GM18907 (cell line): ENCODE data around the gene C1orf116.

Experiments used
- ATAC-seq: cut with Tn5 transposase; IDR thresholded peaks from one replicate; pipeline ENCODE4 v1.9.1; 2021; ENCODE audit warnings: mild to moderate bottlenecking, moderate library complexity; ENCODE audit not compliant: unreplicated experiment

The C1orf116 gene

DNA sequence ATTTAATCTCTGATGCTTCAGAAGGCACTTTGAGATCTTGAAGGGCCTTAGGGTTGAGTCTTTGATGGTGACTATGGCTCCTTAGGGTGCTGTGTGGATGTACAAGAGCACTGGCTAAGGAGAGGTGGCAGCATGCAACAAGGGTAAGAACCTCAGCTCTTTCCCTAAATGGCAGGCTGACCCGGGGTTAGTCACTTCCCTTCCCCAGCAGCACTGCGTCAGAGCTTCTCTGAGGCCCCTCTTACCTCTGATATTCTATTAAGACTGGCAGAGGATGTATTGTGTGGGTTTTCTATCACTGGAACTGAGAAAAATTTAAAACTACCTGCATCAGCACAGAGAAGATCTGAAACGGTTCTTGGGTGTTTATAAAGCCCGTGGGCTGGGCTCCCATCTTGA, 11.8 kb downstream of the C1orf116 start:
- ATAC-seq = no peak

DNA sequence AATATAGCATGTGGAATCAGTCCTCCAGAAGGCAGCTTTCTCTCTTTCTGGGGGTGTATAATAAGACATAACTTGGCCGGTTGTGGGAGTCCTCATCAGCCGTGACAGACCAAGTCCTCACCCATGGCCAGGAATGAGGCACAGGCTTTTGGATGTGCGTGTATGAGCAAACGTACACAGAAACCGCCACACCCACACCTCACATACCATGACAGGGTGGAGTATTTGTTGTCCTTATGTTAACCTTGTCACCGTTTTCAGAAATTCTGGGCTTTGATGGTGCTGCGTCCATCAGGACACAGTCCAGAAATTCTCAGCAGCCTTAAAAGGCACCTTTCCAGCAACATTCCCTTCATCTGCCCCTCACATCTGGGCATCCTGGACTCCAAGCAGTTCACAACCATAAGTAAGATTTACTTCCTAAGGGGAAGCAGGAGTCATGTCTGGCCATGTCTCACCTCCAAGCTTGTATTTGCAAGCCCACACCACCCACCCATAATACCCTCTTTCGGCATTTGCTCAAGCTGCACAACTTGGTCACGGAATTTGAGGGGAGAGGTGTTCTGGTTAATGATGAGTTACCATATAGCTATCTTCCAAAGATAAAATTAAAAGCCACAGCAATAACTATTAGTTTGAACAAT, 12.4 kb downstream of the C1orf116 start:
- ATAC-seq = no peak

DNA sequence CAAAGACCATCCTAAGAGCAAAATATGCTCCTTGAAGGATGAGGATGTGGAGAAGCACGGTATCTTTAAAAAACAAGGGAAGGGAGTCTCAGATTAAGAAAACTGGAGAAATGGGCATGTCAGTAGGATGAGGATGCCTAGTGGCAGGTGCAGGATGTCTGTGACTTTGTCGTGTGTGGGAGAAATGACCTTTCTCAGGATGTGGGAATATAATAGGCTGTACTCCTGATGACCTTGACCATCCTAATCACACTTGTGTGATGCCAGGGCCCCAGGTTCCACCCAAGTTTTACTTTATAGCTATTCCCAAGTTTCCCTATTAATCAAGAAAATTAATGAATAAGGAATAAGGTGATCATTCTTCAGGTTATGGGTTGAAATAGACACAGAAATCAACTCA, 12.9 kb downstream of the C1orf116 start:
- no peak for ATAC-seq

DNA sequence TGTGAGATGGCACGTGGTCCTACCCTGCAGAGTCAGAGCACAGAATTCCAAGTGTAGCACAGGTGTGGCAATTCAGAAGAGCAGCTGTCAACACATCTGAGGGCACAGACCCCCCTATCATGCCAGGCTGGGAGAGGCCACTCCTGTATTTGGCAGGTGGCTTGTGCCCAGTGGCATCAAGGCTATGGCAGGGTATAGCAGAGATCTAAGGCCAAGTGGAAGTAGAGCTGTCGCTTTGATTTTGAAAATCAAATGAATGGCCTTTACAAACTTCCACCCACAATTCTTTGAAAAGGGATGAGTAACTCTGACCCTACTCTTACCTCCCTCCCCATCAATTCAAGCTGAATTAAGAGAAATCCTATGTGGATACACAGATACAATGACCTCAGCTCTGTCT, 13.4 kb downstream of the C1orf116 start:
- ATAC-seq = no peak

DNA sequence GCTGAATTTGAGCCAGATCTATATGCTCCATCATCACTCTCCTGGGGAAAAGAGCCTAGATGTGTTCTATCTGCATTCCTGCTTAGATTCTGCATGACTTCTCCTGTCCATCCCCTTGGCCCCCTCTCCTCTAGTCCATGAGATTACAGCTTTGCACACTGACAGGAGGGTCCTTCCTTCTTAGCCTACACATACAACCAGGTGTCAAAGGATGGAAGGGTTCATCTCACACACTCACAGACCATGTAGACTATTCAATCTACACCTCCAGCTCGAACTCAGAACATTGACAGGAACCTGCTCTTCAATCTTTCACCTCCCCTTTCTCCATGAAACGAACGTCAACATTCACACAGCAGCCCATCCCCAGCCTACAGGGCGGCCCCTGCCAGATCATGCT, 13.8 kb downstream of the C1orf116 start:
- no peak for ATAC-seq

DNA sequence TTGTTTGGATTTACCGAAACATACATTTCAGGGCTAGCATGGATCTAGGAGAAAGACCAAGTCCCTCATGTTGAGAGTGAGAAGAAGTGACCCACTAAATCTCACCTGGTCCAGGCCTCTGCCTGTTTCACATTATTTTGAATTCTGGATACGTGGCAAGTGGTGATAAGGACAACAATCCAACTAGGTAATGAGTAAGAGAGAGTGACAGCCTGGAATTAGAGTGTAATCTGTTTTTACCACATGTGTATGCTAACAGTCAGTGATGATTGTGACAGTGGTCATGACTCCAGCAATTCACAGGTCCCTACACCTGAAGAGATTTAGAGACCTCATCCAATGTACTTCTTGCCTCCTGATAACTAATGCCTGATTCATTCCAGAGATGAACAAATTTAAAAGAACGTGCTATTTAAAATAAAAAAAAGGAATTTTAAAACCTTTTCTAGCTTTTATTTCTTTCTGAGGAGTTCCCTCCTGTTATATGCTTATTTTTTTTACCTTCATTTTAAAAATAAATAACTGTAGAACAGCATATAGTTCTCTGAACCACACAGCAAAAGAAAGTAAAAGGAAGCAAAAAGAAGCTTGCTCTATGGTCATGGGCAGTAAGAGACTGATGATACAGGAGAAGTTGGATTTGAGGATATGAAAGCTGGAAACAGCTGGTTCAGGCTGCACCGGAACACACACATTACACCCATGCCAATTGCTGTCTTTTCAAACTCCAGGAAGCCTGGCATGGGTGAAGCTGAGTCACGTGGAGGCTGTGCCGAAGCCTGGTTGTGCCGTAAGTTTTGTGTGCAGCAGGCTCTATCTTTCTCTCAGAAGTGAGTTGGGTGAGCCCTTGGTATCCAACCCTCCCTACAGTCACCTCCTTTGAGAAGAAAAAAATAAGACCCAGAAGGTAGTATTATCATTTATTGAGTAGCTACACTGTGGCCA, 14.7 kb downstream of the C1orf116 start:
- ATAC-seq = no peak

DNA sequence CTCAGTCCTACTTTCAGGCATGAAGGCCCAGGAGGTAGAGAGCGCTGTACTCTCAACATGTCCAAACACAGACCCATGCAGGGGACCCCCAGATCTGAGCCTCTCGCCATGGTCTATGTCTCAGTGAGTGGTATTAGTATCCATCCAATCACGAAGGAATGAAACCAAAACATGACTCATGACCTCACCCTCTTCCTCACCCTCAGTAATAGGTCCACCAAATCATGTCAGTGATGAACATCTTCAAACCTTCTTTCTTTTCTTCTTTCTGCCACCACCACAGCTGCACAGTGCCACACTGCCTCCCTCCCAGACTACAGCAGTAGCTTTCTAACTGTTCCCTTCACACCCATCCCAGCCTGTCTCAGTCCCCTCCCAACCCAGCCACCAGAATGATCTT, 16.8 kb downstream of the C1orf116 start:
- no peak for ATAC-seq

DNA sequence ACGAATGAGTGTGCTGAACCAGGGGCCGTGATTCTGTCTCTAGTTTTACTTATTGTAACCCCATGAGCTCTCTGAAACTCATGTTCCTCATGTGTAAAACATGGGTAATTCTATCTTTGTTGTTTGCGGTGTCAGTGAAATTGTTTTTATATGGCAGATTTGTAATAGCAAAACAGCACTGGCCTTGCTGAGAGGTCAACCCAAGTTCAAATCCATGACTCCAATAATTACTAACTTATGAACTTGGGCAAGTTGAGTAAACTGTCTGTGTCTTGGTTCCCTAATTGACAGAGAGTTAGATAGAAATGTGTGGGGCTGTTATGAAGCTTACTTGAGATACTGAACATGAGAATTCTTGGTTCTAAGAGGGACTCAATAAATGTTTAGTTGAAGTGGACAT, 17.8 kb downstream of the C1orf116 start:
- no peak for ATAC-seq

DNA sequence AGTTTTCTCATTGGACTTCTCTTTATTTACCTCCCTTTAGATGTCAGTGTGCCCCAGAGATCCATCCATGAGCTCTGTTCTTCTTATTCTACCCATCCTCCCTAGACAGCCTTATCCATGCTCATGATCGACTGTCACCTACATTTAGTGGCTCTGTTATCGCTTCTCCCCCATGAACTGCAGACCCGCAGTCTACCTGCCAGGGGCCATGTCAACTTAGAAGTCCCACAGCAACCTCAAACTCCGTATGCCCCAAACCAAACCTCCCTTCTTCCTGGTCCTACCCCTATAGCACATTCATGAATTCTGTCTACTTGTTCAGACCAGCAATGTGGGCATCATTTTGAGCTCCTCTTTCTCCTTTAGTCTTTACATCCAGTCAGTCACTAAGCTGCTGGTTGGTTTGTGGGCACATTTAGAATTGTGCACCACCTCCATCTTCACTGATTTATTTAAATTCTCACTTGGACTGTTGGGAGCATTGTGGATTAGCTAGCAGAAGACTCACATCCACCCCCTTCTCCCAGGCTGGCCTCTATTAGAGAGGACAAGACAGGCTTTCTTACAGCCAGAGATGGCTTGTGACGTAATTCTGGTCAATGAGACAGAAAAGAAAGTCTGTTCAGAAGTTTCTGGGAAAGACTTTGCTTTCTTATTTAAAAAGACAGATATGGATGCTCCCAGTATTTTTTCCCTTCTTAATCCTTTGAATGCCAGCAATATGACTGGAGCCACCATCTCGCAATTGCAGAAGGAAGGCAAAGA, 19.1 kb downstream of the C1orf116 start:
- ATAC-seq = no peak

DNA sequence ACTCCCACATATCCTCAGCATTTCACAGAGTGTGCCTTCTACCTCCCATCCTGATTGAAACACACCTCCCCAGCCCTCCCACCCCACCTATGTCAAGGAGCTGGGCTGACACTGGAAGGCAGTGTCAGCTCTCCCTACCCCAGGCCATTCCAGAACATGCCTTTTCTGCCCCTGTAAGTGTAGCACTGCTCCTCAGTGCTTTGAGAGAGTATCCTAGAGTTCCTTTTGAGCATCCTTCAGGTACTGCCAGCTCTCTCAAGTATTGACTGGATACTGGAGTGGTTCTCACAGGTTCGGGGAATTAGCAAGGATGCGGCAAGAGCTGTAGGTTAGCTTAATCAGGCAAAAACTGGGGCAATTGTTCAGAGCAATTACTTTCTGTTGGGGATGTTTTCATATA, 21.8 kb downstream of the C1orf116 start:
- no peak for ATAC-seq

DNA sequence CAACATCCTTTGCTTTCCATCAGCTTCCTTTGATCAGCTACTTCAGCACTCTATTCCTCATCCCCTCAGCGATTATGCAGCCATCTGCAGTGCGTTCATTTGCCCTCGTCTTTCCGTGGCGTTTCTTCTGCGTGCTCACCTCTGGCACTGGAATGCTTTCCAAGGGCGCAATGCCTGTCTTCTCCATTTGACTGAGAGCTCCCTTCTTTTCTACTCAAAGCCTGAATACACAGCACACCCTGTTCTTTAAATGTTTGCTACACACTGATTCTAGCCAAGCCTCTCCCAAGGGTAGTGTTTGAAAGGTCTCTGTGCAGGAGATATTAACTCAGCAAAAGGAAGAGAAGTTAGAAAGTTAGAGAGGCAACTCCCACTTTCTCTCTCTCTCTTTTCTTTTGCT, 22.6 kb downstream of the C1orf116 start:
- ATAC-seq = no peak

DNA sequence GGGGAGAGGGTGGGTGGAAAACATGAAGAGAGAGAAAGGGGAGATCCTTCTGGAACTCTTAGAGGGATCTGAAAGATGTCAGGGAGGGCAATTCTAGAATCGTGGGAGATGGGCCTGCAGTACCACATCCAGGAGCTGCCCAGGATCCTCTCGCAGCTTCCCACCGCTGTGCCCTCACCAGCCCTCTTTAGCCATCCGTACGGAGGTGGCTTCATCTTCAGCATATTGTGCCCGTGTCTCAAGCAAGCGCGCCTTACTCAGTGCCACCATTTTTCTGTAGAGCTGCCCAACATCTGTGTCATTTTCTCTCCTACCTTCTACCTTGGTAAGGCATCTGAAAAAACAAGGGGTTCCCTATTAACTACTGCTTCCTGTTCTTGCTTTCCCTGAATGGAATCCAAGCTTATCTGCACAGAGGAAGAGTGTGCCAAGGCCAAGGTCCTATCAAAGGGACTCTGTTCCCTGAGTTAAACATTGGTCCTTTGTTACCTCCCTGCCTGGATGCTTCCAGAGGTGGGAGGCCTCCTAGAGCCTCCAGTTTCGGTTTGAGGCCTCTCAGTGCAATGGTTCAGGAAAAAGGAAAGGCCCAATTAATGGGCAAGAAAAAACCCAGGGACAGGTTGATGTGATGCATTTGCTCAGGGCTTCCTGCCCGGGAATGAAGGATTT, 23.2 kb downstream of the C1orf116 start:
- ATAC-seq = no peak

DNA sequence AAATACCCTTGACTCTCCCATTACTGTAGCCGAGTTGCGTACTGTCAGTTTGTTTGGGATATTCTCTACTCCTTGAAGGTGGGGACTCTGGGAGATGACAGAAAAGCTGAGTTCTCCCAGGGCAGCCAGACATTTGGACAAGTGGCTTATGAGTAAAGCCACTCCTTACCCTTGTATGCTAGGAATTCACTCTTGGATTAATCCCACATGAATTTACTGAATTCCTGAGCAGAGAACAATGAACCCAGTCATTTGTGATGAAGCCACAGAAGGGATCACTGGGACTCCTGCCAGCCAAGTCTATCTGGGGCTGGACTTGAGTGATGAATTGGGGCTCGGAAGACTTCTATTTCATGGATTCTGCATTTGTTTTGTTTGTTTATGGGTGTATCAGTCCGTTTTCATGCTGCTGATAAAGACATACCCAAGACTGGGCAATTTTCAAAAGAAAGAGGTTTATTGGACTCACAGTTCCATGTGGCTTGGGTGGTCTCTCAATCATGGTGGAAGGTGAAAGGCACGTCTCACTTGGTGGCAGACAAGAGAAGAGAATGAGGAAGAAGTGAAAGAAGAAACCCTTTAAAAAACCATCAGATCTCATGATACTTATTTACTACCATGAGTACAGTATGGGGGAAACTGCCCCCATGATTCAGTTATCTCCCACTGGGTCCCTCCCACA, 25.1 kb downstream of the C1orf116 start:
- no peak for ATAC-seq

DNA sequence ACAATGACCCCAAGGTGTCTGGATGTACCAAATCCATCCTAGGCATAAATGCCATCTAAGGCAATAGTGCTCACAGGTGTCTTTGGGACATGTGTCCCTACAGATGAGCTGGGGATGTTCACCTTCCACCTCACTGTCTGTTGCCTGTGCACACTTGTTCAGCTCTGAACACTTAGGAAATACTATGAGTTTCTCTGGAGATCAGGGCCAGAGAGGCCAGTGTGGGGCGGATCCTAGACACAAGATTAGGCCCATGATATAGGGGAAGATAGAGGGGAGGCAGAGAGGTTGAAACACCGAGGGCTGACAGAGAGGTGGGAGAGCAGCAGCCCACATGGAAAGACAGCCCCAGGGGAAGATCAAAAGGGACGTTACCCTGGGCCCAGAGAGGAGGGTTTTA, 25.6 kb downstream of the C1orf116 start:
- ATAC-seq = no peak

DNA sequence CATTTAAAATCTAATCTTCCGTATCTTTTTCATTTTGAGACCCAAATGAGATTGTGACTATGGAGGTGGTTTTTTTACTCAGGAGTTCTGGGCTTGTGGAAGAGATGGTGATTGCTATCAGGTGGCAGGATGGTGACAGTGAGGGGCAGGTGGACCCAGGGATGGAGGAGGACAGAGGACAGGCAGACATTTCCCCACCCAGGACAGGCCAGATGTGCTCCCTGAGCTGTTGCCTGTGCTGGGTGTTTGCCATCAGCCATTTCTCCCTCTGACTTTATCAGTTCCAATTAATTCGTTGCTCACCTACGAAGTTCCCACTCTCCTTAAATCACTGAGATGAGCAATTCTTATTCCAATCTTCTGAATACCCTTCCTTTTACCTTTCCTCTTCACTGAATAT, 26.5 kb downstream of the C1orf116 start:
- ATAC-seq = no peak

DNA sequence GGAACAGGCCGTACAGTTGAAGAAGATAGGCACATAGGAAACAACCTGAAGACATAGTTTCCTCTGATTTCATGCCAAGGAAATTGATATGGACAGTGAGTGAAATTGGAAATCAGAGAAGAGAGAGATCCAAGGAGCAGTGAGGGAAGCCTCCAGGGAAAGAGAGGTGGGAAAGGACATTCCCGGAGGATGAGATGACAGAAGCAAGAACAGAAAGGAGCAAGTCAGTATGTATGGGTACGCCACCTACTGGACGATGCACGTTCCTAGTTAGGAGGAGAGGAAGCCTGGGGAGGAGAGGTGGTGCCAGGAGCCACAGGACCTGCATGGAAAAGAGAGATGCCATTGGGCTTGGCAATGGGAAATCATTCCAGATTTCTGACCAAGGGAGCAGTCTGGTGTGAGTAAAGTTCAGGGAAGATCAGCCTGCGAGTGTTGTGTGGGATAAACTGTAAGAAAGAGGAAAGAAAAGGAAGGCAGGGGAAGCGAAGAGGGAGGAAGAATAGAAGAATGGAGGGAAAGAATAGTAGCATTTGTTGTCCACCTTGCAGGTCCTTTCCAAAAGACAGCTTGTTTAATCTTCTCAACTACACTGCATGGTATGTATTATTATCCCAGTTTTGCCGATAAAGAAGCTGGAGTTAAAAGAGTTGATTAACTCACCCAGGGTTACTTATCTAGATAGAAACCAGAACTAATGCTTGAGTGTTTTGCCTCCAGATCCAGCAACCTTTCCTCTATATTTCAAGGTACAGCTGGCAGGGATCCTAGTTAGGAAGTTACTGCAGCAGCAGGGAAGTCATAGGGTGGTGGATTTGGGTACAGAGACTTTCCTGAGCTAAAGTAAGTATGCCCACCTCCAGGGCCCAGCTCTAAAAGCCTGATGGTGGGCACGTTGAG, 27.4 kb downstream of the C1orf116 start:
- ATAC-seq = no peak

DNA sequence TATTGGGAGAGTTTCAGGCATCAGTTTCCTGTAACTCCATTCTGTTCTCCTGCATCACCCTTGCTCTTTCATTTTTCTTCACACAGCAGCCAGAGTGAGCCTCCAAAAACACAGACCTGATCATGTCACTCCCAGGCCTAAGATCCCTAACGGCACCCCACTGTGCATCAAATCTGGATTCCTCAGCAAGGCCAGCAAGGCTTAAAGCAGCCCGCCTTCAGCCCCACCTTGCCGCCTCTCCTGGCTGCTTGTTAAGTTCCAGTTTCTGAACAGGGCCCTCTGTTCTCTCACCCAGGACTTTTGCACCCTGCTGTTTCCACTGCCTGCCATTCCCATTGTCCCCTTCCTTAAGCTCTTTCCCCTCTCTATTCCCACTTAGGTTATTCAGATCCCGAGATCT, 29.3 kb downstream of the C1orf116 start:
- ATAC-seq = no peak

DNA sequence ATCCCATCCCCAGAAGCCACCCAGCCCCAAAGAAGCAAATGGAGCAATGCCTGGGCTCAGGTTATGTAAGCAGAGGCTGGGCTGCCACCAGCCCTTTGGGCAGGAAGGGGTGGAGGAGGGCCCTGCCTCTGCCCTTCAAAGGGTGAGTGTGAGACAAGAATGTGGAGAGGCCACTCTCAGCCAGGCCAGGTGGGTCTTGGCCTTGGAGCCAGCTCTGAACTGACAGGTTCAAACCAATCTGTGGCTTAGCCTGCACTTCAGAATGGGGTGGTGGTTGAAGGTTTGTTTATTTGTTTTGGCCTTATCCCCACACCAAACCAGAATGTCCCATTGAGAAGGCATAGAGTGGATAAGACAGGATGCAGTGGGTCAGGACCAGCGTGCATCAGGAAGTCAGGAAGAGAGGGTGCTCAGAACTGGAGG, 29.8 kb downstream of the C1orf116 start:
- no peak for ATAC-seq

DNA sequence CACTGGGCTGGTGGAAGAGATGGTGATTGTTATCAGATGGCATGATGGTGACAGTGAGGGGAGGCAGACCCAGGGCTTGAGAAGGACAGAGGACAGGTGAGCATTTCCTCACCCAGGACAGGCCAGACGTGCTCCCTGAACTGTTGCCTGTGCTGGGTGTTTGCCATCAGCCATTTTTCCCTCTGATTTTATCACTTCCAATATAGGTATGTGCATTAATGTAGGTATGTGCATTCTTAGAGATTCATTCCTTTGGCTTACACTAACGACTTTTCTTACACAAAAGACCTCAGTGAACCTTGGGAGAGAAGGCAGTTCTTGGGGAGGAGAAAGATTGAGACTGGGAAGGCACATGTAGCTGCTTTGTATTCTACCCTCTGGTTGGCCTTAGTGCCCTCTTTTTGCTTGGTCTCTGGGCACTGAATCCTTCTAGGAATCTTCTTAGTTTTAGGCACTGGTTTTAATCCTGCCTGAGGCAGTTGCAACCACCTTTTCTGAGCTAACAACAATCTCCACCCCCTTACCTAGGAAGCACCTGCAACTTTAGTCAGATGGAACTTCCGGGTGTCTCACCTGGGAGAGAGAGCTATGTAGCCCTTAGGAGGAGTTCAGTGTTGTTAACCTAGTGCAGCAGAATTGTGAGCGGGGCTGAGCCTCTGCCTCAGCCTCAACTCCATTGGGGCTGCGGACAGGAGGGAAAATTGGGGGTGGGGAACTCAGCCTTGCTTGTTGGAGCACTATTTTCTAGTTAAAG, 30.9 kb downstream of the C1orf116 start:
- no peak for ATAC-seq
